Measurements from ENCODE around the gene STAT3.

- TF ChIP-seq CTCF (IDR thresholded peaks at IDR 0.05; ENCODE audit: low read depth, low read length) (no peak), POLR2A (IDR thresholded peaks at IDR 0.05; ENCODE audit: extremely low read depth, insufficient read length) (no peak), MYC (IDR thresholded peaks at IDR 0.05; ENCODE audit: low read depth, low read length) (no peak), MAX (IDR thresholded peaks at IDR 0.05; ENCODE audit: low read depth, low read length) (no peak)
These were observed 72.7 kb downstream of the STAT3 start for GRCh38 chr17:42315402-42316156.
